K562 (cell line): ENCODE results near the gene FLRT1. TPM values are rescaled to one million over a fixed set of nuclear protein-coding genes. Genes with fewer than 3 reads are reported as not detected.

Experiments
- ARHGAP35 ChIP-seq: fragments of 450-650 bp; IDR thresholded peaks from 2 replicates; pipeline ENCODE4 v1.6.1; 2018; ENCODE audit not compliant: partially characterized antibody
- CBX1 ChIP-seq: sonication (generic); IDR thresholded peaks from 2 replicates; pipeline ENCODE4 v1.6.1; 2016; ENCODE audit warnings: antibody characterized with exemption, low read depth, mild to moderate bottlenecking
- DMBX1 ChIP-seq: fragments of 250-450 bp; sonication (Bioruptor Pico); IDR thresholded peaks from 2 replicates; pipeline ENCODE4 v1.8.0; 2022; ENCODE audit warnings: inconsistent platforms, mild to moderate bottlenecking, moderate library complexity, borderline replicate concordance
- HDAC2 ChIP-seq: fragments of 450-650 bp; IDR thresholded peaks from 2 replicates; pipeline ENCODE4 v1.6.1; 2016; ENCODE audit warnings: mild to moderate bottlenecking
- HNRNPUL1 ChIP-seq: fragments of 200-400 bp; formaldehyde crosslinking; IDR thresholded peaks from 2 replicates; pipeline ENCODE4 v1.6.1; 2017; ENCODE audit warnings: low read length
- NCOA1 ChIP-seq: fragments of 450-650 bp; IDR thresholded peaks from 2 replicates; pipeline ENCODE4 v1.6.1; 2016; ENCODE audit warnings: low read depth
- RBM22 ChIP-seq: fragments of 200-400 bp; formaldehyde crosslinking; IDR thresholded peaks from 2 replicates; pipeline ENCODE4 v1.6.1; 2018; ENCODE audit warnings: low read length, low read depth; ENCODE audit not compliant: poor library complexity, severe bottlenecking
- SIN3B ChIP-seq: fragments of 450-650 bp; IDR thresholded peaks from 2 replicates; pipeline ENCODE4 v1.6.1; 2017; ENCODE audit warnings: low read depth, mild to moderate bottlenecking, moderate library complexity
- SRSF9 ChIP-seq: fragments of 200-400 bp; formaldehyde crosslinking; IDR thresholded peaks from 2 replicates; pipeline ENCODE4 v1.6.1; 2017; ENCODE audit warnings: low read depth, low read length, borderline replicate concordance
- ZBTB49 ChIP-seq: sonication (generic); formaldehyde crosslinking; IDR thresholded peaks from 2 replicates; pipeline ENCODE4 v1.8.0; 2022; ENCODE audit warnings: missing genetic modification reagents, mild to moderate bottlenecking, borderline replicate concordance
- ZNF12 ChIP-seq: sonication (generic); formaldehyde crosslinking; IDR thresholded peaks from 2 replicates; pipeline ENCODE4 v1.4.0; 2020; ENCODE audit warnings: mild to moderate bottlenecking, missing genetic modification reagents
- ZNF239 ChIP-seq: fragments of 250-450 bp; sonication (Bioruptor Pico); IDR thresholded peaks from 2 replicates; pipeline ENCODE4 v1.4.0; 2020; ENCODE audit warnings: mild to moderate bottlenecking
- ZNF436 ChIP-seq: fragments of 250-450, 450-650 bp; sonication (Bioruptor Pico); formaldehyde crosslinking; IDR thresholded peaks from 2 replicates; pipeline ENCODE4 v1.7.0; 2020; ENCODE audit warnings: mild to moderate bottlenecking
- ZNF644 ChIP-seq: fragments of 200-800 bp; sonication (Bioruptor generic); IDR thresholded peaks from 2 replicates; pipeline ENCODE4 v1.6.1; 2016; ENCODE audit warnings: low read depth, missing genetic modification characterization, missing compliant biosample characterization
- polyA plus RNA-seq, 8 experiments: library from polyadenylated mRNA; depleted of rRNA in 4 of 8; stranded (reverse) in 5 of 8; unstranded in 3 of 8; fragments of >200 nt; fragmentation: Nextera tagmentation in 2 of 8; fragmentation: Illumina TruSeq in 1 of 8; extraction: Ambion mirVana in 2 of 8; extraction: Trizol in 1 of 8; gene quantifications; 2 replicates each; pipeline versions ENCODE4 v1.2.1 to v1.2.3, GENCODE V29; 2011 to 2014; ENCODE audit warnings: inconsistent platforms in 1 of 8, missing spikeins in 1 of 8
- total RNA-seq, 7 experiments: library from RNA; depleted of rRNA in 6 of 7; stranded (reverse); fragments of >200 nt in 6 of 7; fragmentation: Illumina TruSeq in 2 of 7; extraction: Trizol in 2 of 7; gene quantifications; 2 replicates each; pipeline versions ENCODE4 v1.2.1 to v1.2.3, GENCODE V29; 2011 to 2021; ENCODE audit warnings: low replicate concordance in 1 of 7
- TF ChIP-seq, protein P1 (sequence below), 2 experiments: fragments of 450-650 bp in 1 of 2; sonication (generic) in 1 of 2; formaldehyde crosslinking; conservative IDR thresholded peaks; 2 replicates each; pipeline versions ENCODE4 v1.4.0 to v1.8.1; 2020 to 2022; ENCODE audit warnings: mild to moderate bottlenecking in 1 of 2, missing genetic modification reagents in 1 of 2
- TF ChIP-seq, protein P2 (sequence below), 2 experiments: fragments of 450-650 bp in 1 of 2; sonication (generic) in 1 of 2; formaldehyde crosslinking in 1 of 2; IDR thresholded peaks in 1 of 2; conservative IDR thresholded peaks in 1 of 2; 2 replicates each; pipeline versions ENCODE4 v1.6.1 to v1.8.1; 2016 to 2023; ENCODE audit warnings: mild to moderate bottlenecking in 2 of 2, moderate library complexity in 2 of 2, inconsistent platforms in 1 of 2, missing genetic modification reagents in 1 of 2

The FLRT1 gene
- total and polyA plus RNA-seq, 9 of the 15 experiments (the other 6 are each of a cell fraction or from before 2014, with no cell fraction given): not detected

GRCh38 chr11:64008283-64008913 lies 27.3 kb upstream of the FLRT1 start (continued):
- TF ChIP-seq, protein P1, sequence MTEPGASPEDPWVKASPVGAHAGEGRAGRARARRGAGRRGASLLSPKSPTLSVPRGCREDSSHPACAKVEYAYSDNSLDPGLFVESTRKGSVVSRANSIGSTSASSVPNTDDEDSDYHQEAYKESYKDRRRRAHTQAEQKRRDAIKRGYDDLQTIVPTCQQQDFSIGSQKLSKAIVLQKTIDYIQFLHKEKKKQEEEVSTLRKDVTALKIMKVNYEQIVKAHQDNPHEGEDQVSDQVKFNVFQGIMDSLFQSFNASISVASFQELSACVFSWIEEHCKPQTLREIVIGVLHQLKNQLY (CRISPR knock-in tag; conservative IDR thresholded peaks at IDR 0.05): no peak
- no peak for TF ChIP-seq HDAC2
- TF ChIP-seq, protein P2, sequence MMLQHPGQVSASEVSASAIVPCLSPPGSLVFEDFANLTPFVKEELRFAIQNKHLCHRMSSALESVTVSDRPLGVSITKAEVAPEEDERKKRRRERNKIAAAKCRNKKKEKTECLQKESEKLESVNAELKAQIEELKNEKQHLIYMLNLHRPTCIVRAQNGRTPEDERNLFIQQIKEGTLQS (IDR thresholded peaks at IDR 0.05): no peak
- TF ChIP-seq, protein P2 (CRISPR knock-in tag; conservative IDR thresholded peaks at IDR 0.05): no peak
- no peak for TF ChIP-seq ZBTB49
- TF ChIP-seq DMBX1 (CRISPR knock-in tag): no peak
- TF ChIP-seq CBX1: 0 out of 2 replicates have a peak, but pooled peaks have one; percentile 24
- no peak for TF ChIP-seq ZNF436 (CRISPR knock-in tag)
- TF ChIP-seq ARHGAP35: peak; percentile 47
- peak; percentile 43 for TF ChIP-seq RBM22
- TF ChIP-seq HNRNPUL1: no peak
- TF ChIP-seq SRSF9: no peak
- TF ChIP-seq SIN3B: no peak
- no peak for TF ChIP-seq ZNF12 (CRISPR knock-in tag)
- no peak for TF ChIP-seq NCOA1
- TF ChIP-seq ZNF239: no peak
- TF ChIP-seq ZNF644 (tag): no peak
